Measurements from ENCODE around the gene DHRS7B.

The DHRS7B gene

GRCh38 chr17:21089145-21089544 lies 37.6 kb upstream of the DHRS7B start:
- DNase-seq (ENCODE audit: low read depth) = peak; percentile 33
- no peak for TF ChIP-seq CTCF (IDR thresholded peaks at IDR 0.05; ENCODE audit: insufficient read depth, low read depth, low read length, missing control alignments)
- no peak overlapping the region for H3K4me3 ChIP-seq (ENCODE audit: low read length)

GRCh38 chr17:21089933-21090901 lies 36.5 kb upstream of the DHRS7B start:
- no peak for TF ChIP-seq CTCF (IDR thresholded peaks at IDR 0.05; ENCODE audit: insufficient read depth, low read depth, low read length, missing control alignments)
- no peak overlapping the region for H3K4me3 ChIP-seq (ENCODE audit: low read length)
- no peak for DNase-seq (ENCODE audit: low read depth)

- no peak for TF ChIP-seq CTCF (IDR thresholded peaks at IDR 0.05; ENCODE audit: insufficient read depth, low read depth, low read length, missing control alignments)
- no peak for DNase-seq (ENCODE audit: low read depth)
- no peak overlapping the region for H3K4me3 ChIP-seq (ENCODE audit: low read length)
Measured at GRCh38 chr17:21090902-21091618, 35.7 kb upstream of the DHRS7B start.

- H3K4me3 ChIP-seq (ENCODE audit: low read length) = no peak overlapping the region
- no peak for TF ChIP-seq CTCF (IDR thresholded peaks at IDR 0.05; ENCODE audit: insufficient read depth, low read depth, low read length, missing control alignments)
- peak; percentile 20 for DNase-seq (ENCODE audit: low read depth)
Measured at GRCh38 chr17:21094298-21094704, 32.5 kb upstream of the DHRS7B start.

- no peak overlapping the region for H3K4me3 ChIP-seq (ENCODE audit: low read length)
- no peak for TF ChIP-seq CTCF (IDR thresholded peaks at IDR 0.05; ENCODE audit: insufficient read depth, low read depth, low read length, missing control alignments)
- DNase-seq (ENCODE audit: low read depth) = no peak
Measured at GRCh38 chr17:21095735-21096134, 31.0 kb upstream of the DHRS7B start.

- H3K4me3 ChIP-seq (ENCODE audit: low read length) = no peak overlapping the region
- no peak for TF ChIP-seq CTCF (IDR thresholded peaks at IDR 0.05; ENCODE audit: insufficient read depth, low read depth, low read length, missing control alignments)
- DNase-seq (ENCODE audit: low read depth) = no peak
Measured at GRCh38 chr17:21096874-21097273, 29.9 kb upstream of the DHRS7B start.

Measured in epithelial cell of esophagus (primary cell).